ENCODE data around the gene TIAM2.
"Not testable (repeated sequence)": the region's sequence is repeated elsewhere in the genome, so short reads cannot be mapped to it uniquely, and the experiment has no call there.

Gene TIAM2

GRCh38 chr6:154989448-154989847 lies 5.7 kb upstream of the TIAM2 start:
- no peak for DNase-seq (ENCODE audit: low read depth, low spot score)

- no peak for DNase-seq (ENCODE audit: low read depth, low spot score)
Measured at GRCh38 chr6:154991207-154991606, 3.9 kb upstream of the TIAM2 start.

- no peak for DNase-seq (ENCODE audit: low read depth, low spot score)
Measured at GRCh38 chr6:154993026-154993425, 2.1 kb upstream of the TIAM2 start.

DNA sequence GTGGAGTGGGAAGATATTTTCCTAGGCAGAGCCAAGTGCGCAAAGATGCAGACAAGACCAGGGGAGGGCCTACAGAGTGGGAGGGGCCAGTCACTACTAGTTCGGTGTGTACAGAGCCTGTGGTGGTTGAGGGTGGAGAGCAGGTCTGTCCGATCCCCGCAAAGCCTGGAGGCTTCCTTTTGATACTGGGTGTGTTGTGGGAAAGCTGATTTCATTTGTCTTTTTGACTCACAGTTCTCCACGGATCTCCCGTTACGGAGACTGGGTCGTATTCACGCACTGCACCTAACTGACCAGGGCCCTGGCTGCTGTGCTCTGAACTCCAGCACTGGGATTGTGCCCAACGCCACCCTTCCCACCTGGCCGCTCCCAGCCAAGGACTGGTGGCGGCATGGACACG lies 1.4 kb upstream of the TIAM2 start:
- no peak for DNase-seq (ENCODE audit: low read depth, low spot score)

DNA sequence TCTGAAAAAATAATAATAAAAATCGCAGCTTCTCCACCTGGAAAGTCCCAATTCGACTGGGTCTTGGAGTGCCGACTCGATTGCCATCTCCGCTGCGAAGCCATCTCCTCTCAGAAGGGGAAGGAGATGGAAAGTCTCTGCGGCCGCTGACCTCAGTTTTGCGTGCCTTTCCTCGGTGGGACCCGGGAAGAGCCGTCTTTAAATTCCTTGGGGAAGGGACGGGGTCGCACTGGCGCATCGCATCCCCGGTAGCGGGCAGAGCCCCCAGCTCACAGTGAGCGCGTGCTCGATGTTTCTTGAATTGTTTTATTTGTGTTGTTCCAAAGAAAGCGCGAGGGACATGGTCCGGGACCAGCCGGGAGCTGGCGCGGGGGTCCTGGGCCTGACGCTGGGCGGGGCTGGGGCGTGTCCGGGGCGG lies 270 bp upstream of the TIAM2 start:
- DNase-seq (ENCODE audit: low read depth, low spot score): no peak

DNA sequence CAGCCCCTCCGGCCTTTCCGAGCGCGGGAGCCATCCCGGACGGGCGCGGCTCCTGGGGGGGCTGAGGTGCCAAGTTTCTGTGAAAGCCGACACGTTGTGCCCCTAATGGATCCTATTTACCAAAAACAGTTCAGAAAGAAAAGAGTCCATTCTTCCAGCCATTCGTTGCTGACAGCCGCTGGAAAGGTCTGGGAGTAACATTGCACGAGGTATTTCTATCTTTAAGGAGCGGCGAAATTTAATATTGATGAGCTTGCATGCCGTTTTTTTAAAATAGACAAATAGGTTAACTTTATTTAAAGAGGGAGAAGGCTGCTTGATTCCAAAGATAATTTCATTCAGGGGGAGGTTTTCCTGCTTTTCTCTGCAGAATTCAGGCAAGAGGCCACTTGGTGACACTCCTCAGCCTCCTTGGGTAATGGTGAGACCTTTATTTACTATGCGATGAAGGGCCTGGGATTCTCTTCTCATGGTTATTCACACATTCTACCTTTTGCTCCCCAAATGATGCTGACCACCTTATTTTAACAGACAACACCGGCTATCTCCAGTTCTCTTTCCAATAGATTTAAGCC lies 988 bp downstream of the TIAM2 start:
- no peak for DNase-seq (ENCODE audit: low read depth, low spot score)

DNA sequence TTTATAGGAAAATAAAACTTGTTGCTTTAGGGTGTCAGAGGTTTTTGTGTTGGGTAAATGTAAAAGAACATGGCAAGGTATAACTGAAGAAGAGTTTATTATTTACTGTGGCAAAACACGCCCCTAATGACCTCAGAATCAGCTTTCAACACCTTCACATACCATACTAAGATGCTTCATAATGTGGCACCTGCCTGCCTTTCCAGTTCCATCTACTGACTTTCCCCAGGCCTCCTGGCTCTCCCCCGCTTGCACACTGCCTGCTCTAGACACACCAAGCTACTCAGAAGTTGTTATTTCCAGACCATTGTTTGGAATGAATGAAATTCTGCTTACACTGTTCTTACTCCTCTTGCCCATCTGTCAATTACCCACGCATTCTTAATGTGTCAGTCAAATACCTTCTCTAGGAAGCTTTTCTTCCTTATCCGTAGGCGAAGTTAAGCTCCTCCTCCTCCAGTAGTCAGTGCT lies 1.8 kb downstream of the TIAM2 start:
- no peak for DNase-seq (ENCODE audit: low read depth, low spot score)

DNA sequence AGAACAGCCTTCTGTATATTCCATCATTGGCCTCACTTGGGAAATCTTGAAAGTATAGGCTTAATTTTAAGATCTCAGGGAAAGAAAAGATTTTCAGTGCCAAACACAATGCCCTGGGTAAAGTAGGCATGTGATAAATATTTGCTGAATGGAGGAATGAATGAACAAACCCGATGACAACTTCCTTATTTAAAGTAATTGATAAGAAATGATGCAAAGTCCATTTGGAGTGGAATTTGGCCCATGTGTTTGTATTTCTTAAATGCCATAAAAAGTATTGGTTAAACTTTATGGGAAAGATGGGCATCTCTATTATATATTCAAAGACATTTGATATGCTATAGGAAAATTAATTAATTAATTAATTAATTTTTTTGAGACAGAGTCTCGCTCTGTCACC lies 3.7 kb downstream of the TIAM2 start:
- no peak for DNase-seq (ENCODE audit: low read depth, low spot score)

DNA sequence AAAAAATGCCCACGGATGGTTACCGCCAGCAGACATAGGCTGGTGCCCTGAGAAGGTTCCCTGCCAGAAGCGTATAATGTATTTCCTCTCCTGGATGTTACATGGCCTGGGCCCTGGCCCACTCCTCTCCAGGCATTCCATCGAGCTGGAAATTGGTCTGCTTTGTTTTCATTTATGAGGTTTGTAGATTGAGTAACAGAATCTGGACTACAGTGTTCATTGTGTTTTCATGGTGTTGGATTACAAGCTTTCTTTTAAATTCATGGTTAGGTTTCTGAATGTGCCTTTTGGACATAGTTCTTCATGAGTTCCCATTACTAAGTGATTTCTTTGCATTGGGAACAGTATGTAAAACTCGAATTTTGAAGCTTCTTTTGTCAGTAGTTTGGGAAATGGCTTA lies 6.4 kb downstream of the TIAM2 start:
- DNase-seq (ENCODE audit: low read depth, low spot score): no peak

DNA sequence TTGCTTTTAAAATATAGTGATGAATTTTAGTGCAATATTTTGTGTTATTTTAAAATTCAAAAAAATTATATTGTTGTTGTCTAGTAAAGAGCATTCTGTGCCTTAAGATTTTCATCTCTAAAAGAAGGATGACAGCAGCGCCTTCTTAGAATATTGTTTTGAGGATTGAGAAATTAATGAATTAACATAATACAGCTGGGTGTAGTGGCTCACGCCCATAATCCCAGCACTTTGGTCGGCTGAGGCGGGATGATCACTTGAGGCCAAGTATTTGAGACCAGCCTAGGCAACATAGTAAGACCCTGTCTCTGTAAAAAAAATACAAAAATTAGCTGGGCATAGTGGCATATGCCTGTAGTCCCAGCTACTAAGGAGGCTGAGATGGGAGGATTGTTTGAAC lies 6.8 kb downstream of the TIAM2 start:
- DNase-seq (ENCODE audit: low read depth, low spot score): no peak

- no peak for DNase-seq (ENCODE audit: low read depth, low spot score)
Measured at GRCh38 chr6:155003476-155003875, 8.4 kb downstream of the TIAM2 start.

DNA sequence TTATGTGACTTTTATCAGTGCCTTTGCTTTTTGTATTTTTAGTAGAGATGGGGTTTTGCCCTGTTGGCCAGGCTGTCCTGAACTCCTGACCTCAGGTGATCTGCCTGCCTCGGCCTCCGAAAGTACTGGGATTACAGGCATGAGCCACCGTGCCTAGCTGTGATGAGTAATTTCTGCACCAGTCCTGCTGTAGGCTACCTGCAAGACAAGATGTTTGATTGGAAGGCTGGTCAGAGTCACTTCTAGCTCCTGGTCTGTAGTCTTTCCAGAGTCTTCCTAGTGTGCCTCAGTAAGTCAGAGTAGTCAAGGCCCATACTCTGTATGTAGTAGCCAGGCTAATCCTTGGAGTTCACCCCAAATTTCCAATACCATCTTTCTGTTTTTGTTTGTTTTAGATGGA lies 8.9 kb downstream of the TIAM2 start:
- no peak for DNase-seq (ENCODE audit: low read depth, low spot score)

DNA sequence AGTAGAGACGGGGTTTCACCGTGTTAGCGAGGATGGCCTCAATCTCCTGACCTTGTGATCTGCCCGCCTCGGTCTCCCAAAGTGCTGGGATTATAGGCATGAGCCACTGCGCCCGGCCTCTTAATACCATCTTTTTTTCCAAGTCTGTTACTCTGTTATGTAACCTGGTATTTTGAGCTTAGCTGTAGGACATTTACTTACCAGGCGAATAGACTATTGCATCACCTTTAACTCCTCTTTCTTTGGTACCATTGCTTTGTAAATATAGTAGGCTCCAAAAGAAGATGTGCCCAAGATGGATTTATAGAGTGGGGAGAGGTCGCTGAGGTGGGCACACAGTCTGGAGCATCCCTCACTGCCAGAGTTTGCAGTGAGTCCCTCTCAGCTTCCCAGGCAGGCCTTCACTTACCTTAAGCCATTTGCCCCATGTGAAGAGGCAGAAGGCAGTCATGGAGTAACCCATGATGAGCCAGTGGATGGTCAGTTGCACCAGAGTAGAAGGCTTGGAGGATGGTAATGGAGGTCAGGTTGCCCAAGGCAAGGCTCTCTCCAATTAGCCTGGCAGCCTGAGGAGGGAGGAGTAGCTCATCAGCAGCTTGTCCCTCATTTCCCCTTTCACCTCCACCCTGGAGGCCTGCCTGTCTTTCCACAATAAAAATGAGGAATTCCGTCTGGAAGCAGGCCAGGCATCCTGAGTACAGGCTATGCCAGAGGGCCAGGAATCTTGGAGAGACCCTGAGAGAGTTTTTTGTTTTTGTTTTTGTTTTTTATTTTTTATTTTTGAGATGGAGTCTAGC lies 9.7 kb downstream of the TIAM2 start:
- no peak for DNase-seq (ENCODE audit: low read depth, low spot score)

GRCh38 chr6:155008625-155009024 lies 13.5 kb downstream of the TIAM2 start:
- DNase-seq (ENCODE audit: low read depth, low spot score): no peak

GRCh38 chr6:155010940-155011339 lies 15.8 kb downstream of the TIAM2 start:
- DNase-seq (ENCODE audit: low read depth, low spot score): no peak

GRCh38 chr6:155011809-155012291 lies 16.7 kb downstream of the TIAM2 start:
- DNase-seq (ENCODE audit: low read depth, low spot score): no peak

DNA sequence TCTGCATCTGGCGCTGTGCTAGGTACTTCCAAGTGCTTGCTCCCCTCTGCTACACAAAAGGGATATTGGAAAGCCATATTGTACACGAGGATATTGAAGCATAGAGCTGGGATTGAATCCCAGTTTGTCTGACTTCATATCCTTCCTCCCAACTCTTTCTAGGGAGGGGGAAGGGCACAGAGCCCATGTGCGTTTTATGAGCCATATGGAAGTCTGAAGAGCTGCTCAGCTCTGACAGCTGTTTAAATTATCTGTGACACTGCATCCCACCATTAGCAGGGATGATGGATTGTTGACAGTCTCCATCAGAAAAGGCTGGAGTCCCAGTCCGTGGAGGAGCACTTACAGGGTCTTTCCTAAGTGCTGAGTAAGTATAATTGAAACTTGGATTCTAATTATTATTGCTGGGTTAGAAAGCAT lies 18.4 kb downstream of the TIAM2 start:
- no peak for DNase-seq (ENCODE audit: low read depth, low spot score)

- DNase-seq (ENCODE audit: low read depth, low spot score): no peak
Measured at GRCh38 chr6:155014137-155014536, 19.0 kb downstream of the TIAM2 start.

GRCh38 chr6:155014670-155015300 lies 19.7 kb downstream of the TIAM2 start:
- no peak for DNase-seq (ENCODE audit: low read depth, low spot score)

DNA sequence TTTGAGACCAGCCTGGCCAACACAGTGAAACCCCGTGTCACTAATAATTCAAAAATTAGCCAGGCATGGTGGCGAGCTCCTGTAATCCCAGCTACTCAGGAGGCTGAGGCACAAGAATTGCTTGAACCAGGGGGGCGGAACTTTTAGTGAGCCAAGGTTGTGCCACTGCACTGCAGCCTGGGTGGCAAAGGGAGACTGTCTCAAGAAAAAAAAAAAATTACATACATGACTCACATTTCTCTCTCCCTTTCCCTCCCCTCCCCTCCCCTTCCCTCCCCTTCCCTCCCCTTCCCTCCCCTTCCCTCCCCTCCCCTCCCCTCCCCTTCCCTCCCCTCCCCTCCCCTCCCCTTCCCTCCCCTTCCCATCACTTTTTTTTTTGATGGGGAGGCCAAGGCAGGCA lies 23.3 kb downstream of the TIAM2 start:
- not testable (repeated sequence) for DNase-seq (ENCODE audit: low read depth, low spot score)

- no peak for DNase-seq (ENCODE audit: low read depth, low spot score)
Measured at GRCh38 chr6:155021680-155022079, 26.6 kb downstream of the TIAM2 start.

DNA sequence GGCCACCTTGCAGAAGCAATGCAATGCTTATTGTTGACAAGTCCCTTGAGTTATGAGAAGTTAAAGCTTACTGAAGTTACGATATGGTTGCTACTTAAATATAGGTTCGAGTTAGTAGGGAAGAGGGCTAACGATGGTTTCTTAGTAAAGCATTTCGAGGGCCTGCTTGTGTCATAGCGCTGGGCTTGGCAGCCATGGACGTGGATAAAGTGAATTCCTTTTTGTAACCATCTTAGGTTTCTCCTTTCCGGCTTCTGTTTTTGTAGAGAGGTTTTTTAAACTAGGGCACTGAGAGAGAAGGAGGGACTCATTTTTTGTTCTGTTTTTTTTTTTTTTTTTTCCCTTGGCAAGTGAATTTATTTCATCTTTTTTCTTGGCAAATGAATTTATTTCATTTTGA lies 27.6 kb downstream of the TIAM2 start:
- DNase-seq (ENCODE audit: low read depth, low spot score): no peak

- DNase-seq (ENCODE audit: low read depth, low spot score): no peak
Measured at GRCh38 chr6:155023717-155024116, 28.6 kb downstream of the TIAM2 start.

Measured in iPS DF 19.7 (cell line).